Kidney (tissue), 14 donors: ENCODE measurements around the gene SP6. TPM values are rescaled to one million over a fixed set of nuclear protein-coding genes. Genes with fewer than 3 reads are reported as not detected.

Source experiments
- DNase-seq, 5 donors: peaks; one replicate each; pipeline ENCODE4 v3.0.0-alpha.2; 2013 to 2020
- FAIRE-seq: peaks from 2 replicates; lab custom pipeline; 2012; peaks lifted over from hg19 to GRCh38; lab: Jason Lieb, UNC
- H3K27ac ChIP-seq, 2 donors: one replicate each; pipeline ENCODE4 v1.7.0; 2013; ENCODE audit warnings: low read depth in 2 of 2, low read length in 2 of 2, inconsistent platforms in 1 of 2
- H3K27me3 ChIP-seq: one replicate; pipeline ENCODE4 v1.7.1; 2013; ENCODE audit warnings: low read length, inconsistent platforms; ENCODE audit not compliant: control insufficient read depth, insufficient read depth
- H3K36me3 ChIP-seq, 3 donors: one replicate each; pipeline versions ENCODE4 v1.7.0 to v1.7.1; 2013; ENCODE audit warnings: low read length in 3 of 3, control low read depth in 1 of 3, inconsistent platforms in 1 of 3; ENCODE audit not compliant: insufficient read depth in 3 of 3, control insufficient read depth in 2 of 3
- H3K4me1 ChIP-seq, 3 donors: one replicate each; pipeline versions ENCODE4 v1.7.0 to v1.7.1; 2013; ENCODE audit warnings: low read length in 3 of 3, inconsistent platforms in 1 of 3, low read depth in 1 of 3; ENCODE audit not compliant: control insufficient read depth in 2 of 3, insufficient read depth in 2 of 3
- H3K4me3 ChIP-seq, 3 donors: one replicate each; pipeline versions ENCODE4 v1.7.0 to v1.8.1; 2013; ENCODE audit warnings: low read length in 3 of 3, control low read depth in 1 of 3, inconsistent platforms in 1 of 3
- H3K9ac ChIP-seq, 3 donors: one replicate each; pipeline versions ENCODE4 v1.7.0 to v1.7.1; 2013; ENCODE audit warnings: low read length in 3 of 3, control low read depth in 1 of 3, inconsistent platforms in 1 of 3
- H3K9me3 ChIP-seq, 3 donors: one replicate each; pipeline versions ENCODE4 v1.7.0 to v1.7.1; 2013; ENCODE audit warnings: low read length in 3 of 3, control low read depth in 1 of 3, inconsistent platforms in 1 of 3; ENCODE audit not compliant: control insufficient read depth in 2 of 3, insufficient read depth in 1 of 3
- intact Hi-C: fragments of 100-400 bp; cut with DNase I; formaldehyde crosslinking; loops from one replicate; pipeline ENCODE4 v1.11.1; 2022
- polyA plus RNA-seq: library from polyadenylated mRNA; stranded (reverse); fragments of 350-450 nt; fragmentation: Illumina TruSeq; extraction: RNeasy Lipid Tissue Mini Kit (QIAGEN cat#74804); gene quantifications from one replicate; pipeline ENCODE4 v1.2.3, GENCODE V29; 2014; ENCODE audit warnings: low read depth, low replicate concordance; ENCODE audit not compliant: insufficient read depth
- total RNA-seq: library from RNA; stranded (reverse); fragmentation: NEBNext Ultra II Directional; extraction: Animal tissue kit (Norgen Biotek cat#: 25700); gene quantifications from one replicate; pipeline ENCODE4 v1.2.1, GENCODE V29; 2021
- TF ChIP-seq, protein P1 (sequence below): IDR thresholded peaks from 3 replicates; pipeline ENCODE4 v1.5.1; 2012; ENCODE audit warnings: mild to moderate bottlenecking, moderate library complexity, borderline replicate concordance; ENCODE audit not compliant: insufficient read depth; ENCODE audit errors: extremely low read depth
- donor health status: control.
- donor health status: control.
- donor health status: control.
- donor health status: control.
- donor health status: control.
- donor health status: DM: yes; HTN: yes; CAD: no.
- donor health status: Normal renal cell carcinoma (clear cell type).

Gene SP6
- total and polyA plus RNA-seq, 2 donors from 2014 or later = 0.86 to 2.0 TPM

DNA sequence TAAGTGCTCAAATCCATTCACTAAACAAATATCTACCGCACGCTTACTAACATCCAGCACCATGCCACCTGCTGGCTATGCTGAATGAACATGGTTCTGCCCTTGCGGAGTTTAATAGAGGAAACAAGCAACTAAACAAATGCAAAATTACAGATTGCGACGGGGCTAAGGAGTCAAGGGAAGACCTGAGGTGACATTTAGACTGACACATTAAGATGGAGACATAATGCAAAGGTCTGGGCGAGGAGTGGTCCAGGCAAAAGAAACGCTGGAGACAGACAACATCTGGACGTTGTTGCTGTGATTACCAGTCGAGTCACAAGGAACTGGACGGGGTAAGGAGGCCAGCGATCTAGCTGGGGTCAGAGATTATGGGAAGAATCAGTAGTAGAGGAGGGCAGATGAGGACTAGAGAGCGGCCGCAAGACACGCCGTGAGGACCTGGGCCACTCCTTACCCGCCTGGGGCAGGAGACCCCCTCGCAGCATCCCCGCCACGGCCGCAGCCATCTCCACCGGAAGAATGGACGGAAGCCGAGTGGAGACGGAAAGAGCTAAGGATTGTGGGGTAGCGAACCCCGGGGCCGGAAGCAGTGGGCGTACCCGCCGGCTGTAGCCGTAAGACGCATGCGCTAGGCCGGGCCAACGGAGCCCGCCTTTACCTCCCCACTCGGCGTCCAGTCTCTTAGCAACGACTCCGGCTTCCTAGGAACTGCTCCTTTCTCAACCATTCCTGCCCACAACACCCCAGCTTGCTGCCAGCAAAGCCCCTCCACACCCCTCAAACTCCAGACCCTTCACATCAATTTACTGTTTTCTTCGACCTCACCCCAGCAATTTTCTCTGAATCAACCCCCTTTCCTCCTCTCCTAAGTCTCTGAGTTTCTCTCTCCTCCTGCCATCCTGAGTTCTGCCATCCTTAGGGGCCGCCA is 19.7 kb downstream of the SP6 start, which contains the start of the genes LRRC46 and MRPL10:
Gene LRRC46 (plus strand): TSS at position 668 of the 931 bp plus-strand sequence. CDS start 320 bp downstream, outside the sequence.
Gene MRPL10 (minus strand): TSS at position 539 of the 931 bp plus-strand sequence. CDS start 30 bp downstream, at position 509.
- Histone ChIP-seq H3K4me1 (peaks cover 0 to 19% (median 7%) of the 10 kb centered on the region in 3 donors), H3K27ac (peak within 1 kb of the TSS; percentile 9 to 76), H3K36me3 (peaks cover 0 to 22% (median 17%) of the 10 kb centered on the region in 3 donors), H3K9ac (peak within 1 kb of the TSS; percentile 37 to 82 (median 62)), H3K27me3 (no peaks in the 10 kb centered on the region), H3K4me3 (peak within 1 kb of the TSS; percentile 85 to 97 (median 95)), H3K9me3 (no peaks in the 10 kb centered on the region)
- TF ChIP-seq, protein P1, sequence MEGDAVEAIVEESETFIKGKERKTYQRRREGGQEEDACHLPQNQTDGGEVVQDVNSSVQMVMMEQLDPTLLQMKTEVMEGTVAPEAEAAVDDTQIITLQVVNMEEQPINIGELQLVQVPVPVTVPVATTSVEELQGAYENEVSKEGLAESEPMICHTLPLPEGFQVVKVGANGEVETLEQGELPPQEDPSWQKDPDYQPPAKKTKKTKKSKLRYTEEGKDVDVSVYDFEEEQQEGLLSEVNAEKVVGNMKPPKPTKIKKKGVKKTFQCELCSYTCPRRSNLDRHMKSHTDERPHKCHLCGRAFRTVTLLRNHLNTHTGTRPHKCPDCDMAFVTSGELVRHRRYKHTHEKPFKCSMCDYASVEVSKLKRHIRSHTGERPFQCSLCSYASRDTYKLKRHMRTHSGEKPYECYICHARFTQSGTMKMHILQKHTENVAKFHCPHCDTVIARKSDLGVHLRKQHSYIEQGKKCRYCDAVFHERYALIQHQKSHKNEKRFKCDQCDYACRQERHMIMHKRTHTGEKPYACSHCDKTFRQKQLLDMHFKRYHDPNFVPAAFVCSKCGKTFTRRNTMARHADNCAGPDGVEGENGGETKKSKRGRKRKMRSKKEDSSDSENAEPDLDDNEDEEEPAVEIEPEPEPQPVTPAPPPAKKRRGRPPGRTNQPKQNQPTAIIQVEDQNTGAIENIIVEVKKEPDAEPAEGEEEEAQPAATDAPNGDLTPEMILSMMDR = peak; percentile 14
- FAIRE-seq (no peak), DNase-seq (peak; percentile 96 to 98 (median 97))
- intact Hi-C loops = no loop called here

DNA sequence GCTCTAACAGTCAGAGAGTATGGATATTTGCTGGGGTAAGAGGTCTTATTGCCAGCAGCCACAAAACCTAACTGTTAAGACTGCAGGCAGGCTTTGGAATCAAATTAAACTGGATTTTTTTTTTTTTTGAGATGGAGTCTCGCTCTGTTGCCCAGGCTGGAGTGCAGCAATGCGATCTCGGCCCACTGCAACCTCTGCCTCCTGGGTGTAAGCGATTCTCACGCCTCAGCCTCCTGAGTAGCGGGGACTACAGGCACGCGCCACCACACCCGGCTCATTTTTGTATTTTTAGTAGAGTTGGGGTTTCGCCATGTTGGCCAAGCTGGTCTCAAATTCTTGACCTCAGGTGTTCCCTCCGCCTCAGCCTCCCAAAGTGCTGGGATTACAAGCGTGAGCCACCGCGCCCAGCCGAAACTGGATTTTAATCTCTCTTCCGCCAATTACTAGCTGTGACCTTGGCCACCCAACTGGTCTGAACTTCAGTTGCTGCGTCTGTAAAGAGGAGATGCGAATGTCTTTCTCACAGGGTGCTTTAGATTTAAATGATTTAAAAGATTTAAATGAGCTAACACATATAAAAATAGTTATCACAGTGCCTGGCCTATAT is 20.5 kb downstream of the SP6 start:
- TF ChIP-seq, protein P1 = no peak
- Histone ChIP-seq H3K9me3 (no peaks in the 10 kb centered on the region), H3K4me3 (peak overlapping the region; percentile 85 to 97 (median 95)), H3K4me1 (peaks cover 0 to 19% (median 7%) of the 10 kb centered on the region in 3 donors), H3K27ac (peak overlapping the region in 1 of 2 donors; percentile 9), H3K36me3 (peaks cover 0 to 19% (median 18%) of the 10 kb centered on the region in 3 donors), H3K9ac (peak overlapping the region; percentile 37 to 82 (median 62)), H3K27me3 (no peaks in the 10 kb centered on the region)
- FAIRE-seq = no peak
- intact Hi-C loops = no loop called here
- no peak for DNase-seq

DNA sequence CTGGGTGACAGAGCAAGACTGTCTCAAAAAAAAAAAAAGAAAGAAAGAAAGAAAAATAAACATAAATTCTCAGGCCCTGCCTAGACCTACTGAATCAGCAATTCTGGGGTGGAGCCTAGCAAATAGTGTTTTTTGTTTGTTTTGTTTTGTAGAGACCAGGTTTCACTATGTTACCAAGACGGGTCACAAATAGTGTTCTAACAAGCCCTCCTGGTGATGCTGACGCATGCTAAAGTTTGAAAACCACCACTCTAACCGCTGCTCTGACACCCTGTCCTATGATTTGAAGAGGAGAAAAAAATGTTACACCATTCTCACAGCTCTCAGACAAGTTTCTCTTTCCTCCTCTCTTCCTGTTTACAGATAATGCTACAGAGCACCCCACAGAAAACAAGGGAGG is 21.1 kb downstream of the SP6 start:
- H3K4me1 ChIP-seq = peaks cover 0 to 19% (median 7%) of the 10 kb centered on the region in 3 donors
- FAIRE-seq = no peak
- H3K9ac ChIP-seq = no peak overlapping the region
- TF ChIP-seq, protein P1 = no peak
- H3K27ac ChIP-seq = no peak overlapping the region
- no peaks in the 10 kb centered on the region for H3K27me3 ChIP-seq
- no peak for DNase-seq
- intact Hi-C loops = no loop called here
- no peaks in the 10 kb centered on the region for H3K9me3 ChIP-seq
- H3K36me3 ChIP-seq = peaks cover 0 to 22% (median 18%) of the 10 kb centered on the region in 3 donors
- peak overlapping the region in 1 of 3 donors; percentile 95 for H3K4me3 ChIP-seq
